OCI-LY1 (cell line): Measurements from ENCODE around the gene GRIK3.

Experiments
- H2AFZ ChIP-seq: fragments of 200-600 bp; sonication (generic), shearing (Covaris generic); 2 replicates; pipeline ENCODE4 v1.6.0; 2014; ENCODE audit warnings: antibody characterized with exemption, mild to moderate bottlenecking, low read length
- H3F3A ChIP-seq: fragments of 200-600 bp; sonication (generic), shearing (Covaris generic); 2 replicates; pipeline ENCODE4 v1.6.0; 2014; ENCODE audit warnings: mild to moderate bottlenecking, antibody characterized with exemption, low read length, moderate library complexity; ENCODE audit not compliant: insufficient read depth
- H3K27ac ChIP-seq: fragments of 200-600 bp; sonication (generic); 2 replicates; pipeline ENCODE4 v1.5.1; 2014; ENCODE audit warnings: low read length, mixed run types, mild to moderate bottlenecking, low read depth; ENCODE audit not compliant: poor library complexity, severe bottlenecking
- H3K27me3 ChIP-seq: fragments of 200-600 bp; sonication (generic); 2 replicates; pipeline ENCODE4 v1.6.0; 2014; ENCODE audit warnings: antibody characterized with exemption, mild to moderate bottlenecking, low read length, moderate library complexity; ENCODE audit not compliant: insufficient read depth
- H3K36me3 ChIP-seq: fragments of 200-600 bp; sonication (generic); 2 replicates; pipeline ENCODE4 v1.6.1; 2014; ENCODE audit warnings: mild to moderate bottlenecking, antibody characterized with exemption, low read length, moderate library complexity, mixed read lengths; ENCODE audit not compliant: insufficient read depth
- H3K4me1 ChIP-seq: fragments of 200-600 bp; sonication (generic); 2 replicates; pipeline ENCODE4 v1.5.1; 2014; ENCODE audit warnings: mild to moderate bottlenecking, low read length, moderate library complexity; ENCODE audit not compliant: insufficient read depth, severe bottlenecking
- H3K4me2 ChIP-seq: fragments of 200-600 bp; sonication (generic), shearing (Covaris generic); 2 replicates; pipeline ENCODE4 v1.6.1; 2014; ENCODE audit warnings: low read length
- H3K4me3 ChIP-seq: fragments of 200-600 bp; sonication (generic); 2 replicates; pipeline ENCODE4 v1.5.1; 2014; ENCODE audit warnings: low read length, low read depth, mild to moderate bottlenecking, mixed read lengths; ENCODE audit not compliant: poor library complexity, severe bottlenecking
- H3K79me2 ChIP-seq: fragments of 200-600 bp; shearing (Covaris generic); 2 replicates; pipeline ENCODE4 v1.6.1; 2016; ENCODE audit warnings: mixed run types, low read length, mixed read lengths; ENCODE audit not compliant: insufficient read depth
- H3K9ac ChIP-seq: fragments of 200-600 bp; sonication (generic), shearing (Covaris generic); 2 replicates; pipeline ENCODE4 v1.6.1; 2014; ENCODE audit warnings: mild to moderate bottlenecking, low read length, mixed read lengths
- H3K9me2 ChIP-seq: fragments of 200-600 bp; sonication (generic), shearing (Covaris generic); 2 replicates; pipeline ENCODE4 v1.6.1; 2014; ENCODE audit warnings: low read depth, mild to moderate bottlenecking, low read length, mixed read lengths
- H3K9me3 ChIP-seq: fragments of 200-600 bp; shearing (Covaris generic); 2 replicates; pipeline ENCODE4 v1.6.1; 2014; ENCODE audit warnings: low read length, mixed read lengths
- H4K20me1 ChIP-seq: fragments of 200-600 bp; sonication (generic), shearing (Covaris generic); 2 replicates; pipeline ENCODE4 v1.6.0; 2016; ENCODE audit warnings: mild to moderate bottlenecking, low read length; ENCODE audit not compliant: insufficient read depth
- EZH2 ChIP-seq: fragments of 200-600 bp; sonication (generic), shearing (Covaris generic); IDR thresholded peaks from 2 replicates; pipeline ENCODE4 v1.8.0; 2017; ENCODE audit warnings: borderline replicate concordance, mixed run types, mild to moderate bottlenecking, antibody characterized with exemption, low read length, moderate library complexity, mixed read lengths
- TF ChIP-seq, protein P1 (sequence below): fragments of 200-600 bp; sonication (generic), shearing (Covaris generic); IDR thresholded peaks from 2 replicates; pipeline ENCODE4 v1.5.1; 2017; ENCODE audit warnings: mild to moderate bottlenecking, antibody characterized with exemption, low read length, moderate library complexity, mixed read lengths

GRIK3 gene

GRCh38 chr1:36913484-36914060 lies 120.7 kb downstream of the GRIK3 start:
- Histone ChIP-seq H4K20me1 (no peaks in the 10 kb centered on the region), H3F3A (no peaks in the 10 kb centered on the region), H3K4me3 (no peak overlapping the region), H3K79me2 (no peaks in the 10 kb centered on the region), H3K4me1 (no peaks in the 10 kb centered on the region), H3K27me3 (no peaks in the 10 kb centered on the region), H3K27ac (no peak overlapping the region), H3K36me3 (no peaks in the 10 kb centered on the region), H3K9ac (no peak overlapping the region), H3K9me2 (no peaks in the 10 kb centered on the region), H3K9me3 (no peaks in the 10 kb centered on the region), H3K4me2 (no peak overlapping the region), H2AFZ (no peak overlapping the region)
- no peak for TF ChIP-seq EZH2
- TF ChIP-seq, protein P1, sequence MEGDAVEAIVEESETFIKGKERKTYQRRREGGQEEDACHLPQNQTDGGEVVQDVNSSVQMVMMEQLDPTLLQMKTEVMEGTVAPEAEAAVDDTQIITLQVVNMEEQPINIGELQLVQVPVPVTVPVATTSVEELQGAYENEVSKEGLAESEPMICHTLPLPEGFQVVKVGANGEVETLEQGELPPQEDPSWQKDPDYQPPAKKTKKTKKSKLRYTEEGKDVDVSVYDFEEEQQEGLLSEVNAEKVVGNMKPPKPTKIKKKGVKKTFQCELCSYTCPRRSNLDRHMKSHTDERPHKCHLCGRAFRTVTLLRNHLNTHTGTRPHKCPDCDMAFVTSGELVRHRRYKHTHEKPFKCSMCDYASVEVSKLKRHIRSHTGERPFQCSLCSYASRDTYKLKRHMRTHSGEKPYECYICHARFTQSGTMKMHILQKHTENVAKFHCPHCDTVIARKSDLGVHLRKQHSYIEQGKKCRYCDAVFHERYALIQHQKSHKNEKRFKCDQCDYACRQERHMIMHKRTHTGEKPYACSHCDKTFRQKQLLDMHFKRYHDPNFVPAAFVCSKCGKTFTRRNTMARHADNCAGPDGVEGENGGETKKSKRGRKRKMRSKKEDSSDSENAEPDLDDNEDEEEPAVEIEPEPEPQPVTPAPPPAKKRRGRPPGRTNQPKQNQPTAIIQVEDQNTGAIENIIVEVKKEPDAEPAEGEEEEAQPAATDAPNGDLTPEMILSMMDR, result no peak

DNA sequence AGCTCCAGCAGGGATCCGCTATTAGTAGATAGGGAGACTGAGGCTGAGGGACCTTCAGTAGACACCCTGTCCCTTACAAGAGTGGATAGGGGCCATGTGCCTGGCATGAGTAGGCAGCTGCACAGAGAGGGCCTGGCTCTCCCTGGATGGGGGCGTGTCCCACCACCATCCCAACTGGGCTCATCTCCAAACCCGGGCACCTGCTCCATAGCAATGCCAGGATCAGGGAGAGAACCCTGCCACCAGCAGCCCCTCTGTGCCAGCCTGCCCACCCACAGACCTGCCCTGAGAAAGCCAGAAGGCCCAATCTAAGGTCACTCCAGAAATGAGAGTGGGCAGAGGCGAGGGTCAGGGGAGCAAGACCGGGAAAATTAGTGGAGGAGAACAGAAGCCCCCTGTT lies 121.3 kb downstream of the GRIK3 start:
- Histone ChIP-seq H2AFZ (no peak overlapping the region), H3K9me3 (no peaks in the 10 kb centered on the region)

GRCh38 chr1:36912365-36912865 lies 121.9 kb downstream of the GRIK3 start:
- H3K79me2 ChIP-seq, result no peaks in the 10 kb centered on the region
- no peaks in the 10 kb centered on the region for H3K27me3 ChIP-seq
- no peaks in the 10 kb centered on the region for H4K20me1 ChIP-seq
- no peak overlapping the region for H3K9ac ChIP-seq
- no peaks in the 10 kb centered on the region for H3K9me2 ChIP-seq
- no peaks in the 10 kb centered on the region for H3K4me1 ChIP-seq
- no peak overlapping the region for H3K27ac ChIP-seq
- H3K36me3 ChIP-seq, result no peaks in the 10 kb centered on the region
- H3F3A ChIP-seq, result no peaks in the 10 kb centered on the region
- TF ChIP-seq, protein P1, result no peak
- no peak for TF ChIP-seq EZH2
- no peak overlapping the region for H2AFZ ChIP-seq
- no peak overlapping the region for H3K4me3 ChIP-seq
- no peaks in the 10 kb centered on the region for H3K9me3 ChIP-seq
- no peak overlapping the region for H3K4me2 ChIP-seq

More for the DNA sequence above, 121.3 kb downstream of the GRIK3 start:
- Histone ChIP-seq H3K27ac (no peak overlapping the region), H4K20me1 (no peaks in the 10 kb centered on the region), H3K79me2 (no peaks in the 10 kb centered on the region), H3K4me3 (no peak overlapping the region), H3K9me2 (no peaks in the 10 kb centered on the region), H3K4me2 (no peak overlapping the region), H3K9ac (no peak overlapping the region), H3K4me1 (no peaks in the 10 kb centered on the region), H3K27me3 (no peaks in the 10 kb centered on the region), H3F3A (no peaks in the 10 kb centered on the region), H3K36me3 (no peaks in the 10 kb centered on the region)
- TF ChIP-seq, protein P1, result no peak
- TF ChIP-seq EZH2, result no peak
